Prostate gland (tissue), 2 donors: ENCODE results near the gene SLC35F4. TPM values are rescaled to one million over a fixed set of nuclear protein-coding genes. Genes with fewer than 3 reads are reported as not detected.

Experiments used
- DNase-seq: peaks from one replicate; pipeline ENCODE4 v3.0.0-alpha.2; 2019; ENCODE audit warnings: low spot score
- H3K27ac ChIP-seq, 2 donors: fragments of 200-600 bp; sonication (generic); 2 replicates each; pipeline ENCODE4 v1.5.1; 2017 to 2019
- H3K27me3 ChIP-seq: fragments of 200-600 bp; sonication (generic); replicated peaks from 2 replicates; pipeline ENCODE4 v1.5.1; 2019; ENCODE audit not compliant: insufficient read depth
- H3K36me3 ChIP-seq, 2 donors: fragments of 200-600 bp; sonication (generic); 1 replicate in 1 of 2; 2 replicates in 1 of 2; pipeline versions ENCODE4 v1.5.1 to v1.8.1; 2017 to 2019
- H3K4me1 ChIP-seq: fragments of 200-600 bp; sonication (generic); replicated peaks from 2 replicates; pipeline ENCODE4 v1.5.1; 2019
- H3K4me3 ChIP-seq, 2 donors: fragments of 200-600 bp; sonication (generic); 2 replicates each; pipeline ENCODE4 v1.5.1; 2017 to 2019
- H3K9me3 ChIP-seq: fragments of 200-600 bp; sonication (generic); 2 replicates; pipeline ENCODE4 v1.5.1; 2017
- CTCF ChIP-seq, 4 experiments: fragments of 200-600 bp in 2 of 4; fragments of 450-650 bp in 2 of 4; sonication (generic) in 2 of 4; IDR thresholded peaks; 1 replicate in 3 of 4; 2 replicates in 1 of 4; pipeline ENCODE4 v1.5.1; 2016 to 2019; ENCODE audit warnings: antibody characterized with exemption in 4 of 4, mild to moderate bottlenecking in 2 of 4, moderate library complexity in 2 of 4
- POLR2A ChIP-seq: fragments of 450-650 bp; IDR thresholded peaks from one replicate; pipeline ENCODE4 v1.6.1; 2016; ENCODE audit warnings: antibody characterized with exemption, mild to moderate bottlenecking
- POLR2AphosphoS5 ChIP-seq: sonication (generic); formaldehyde crosslinking; IDR thresholded peaks from one replicate; pipeline ENCODE4 v1.6.1; 2017; ENCODE audit warnings: antibody characterized with exemption
- WGBS: methylation state at CpG from one replicate; pipeline ENCODE4 v1.1.5; 2018; 5-methylcytosine and 5-hydroxymethylcytosine counted together
- intact Hi-C: fragments of 100-400 bp; cut with DNase I; formaldehyde crosslinking; loops from one replicate; pipeline ENCODE4 v1.14.2; 2022
- total RNA-seq, 2 donors: library from RNA; depleted of rRNA; stranded (reverse); fragments of >200 nt; gene quantifications; one replicate each; pipeline ENCODE4 v1.1.0, GENCODE V29; 2016

Gene SLC35F4
- total RNA-seq, 2 donors from 2014 or later: 2.4 to 2.9 TPM

DNA sequence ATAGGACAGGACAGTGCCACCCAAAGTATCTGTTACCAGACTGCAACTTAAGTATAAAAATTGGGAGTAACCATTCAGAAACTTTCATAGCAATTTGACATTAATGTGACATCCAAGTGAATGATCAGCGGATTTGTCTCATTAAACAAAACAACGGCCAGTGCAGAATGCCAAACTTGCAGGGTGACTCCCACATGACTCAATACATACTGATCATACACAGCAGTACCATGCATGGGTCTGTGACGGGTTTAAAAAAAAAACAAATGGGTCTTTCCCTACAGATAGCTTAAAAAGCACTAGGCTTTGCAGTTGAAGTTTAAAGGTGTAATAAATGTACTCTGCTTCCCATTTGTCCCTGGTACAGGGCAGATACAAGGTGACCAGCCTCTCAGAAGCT, 116.6 kb downstream of the SLC35F4 start:
- no peak overlapping the region for H3K27ac ChIP-seq

DNA sequence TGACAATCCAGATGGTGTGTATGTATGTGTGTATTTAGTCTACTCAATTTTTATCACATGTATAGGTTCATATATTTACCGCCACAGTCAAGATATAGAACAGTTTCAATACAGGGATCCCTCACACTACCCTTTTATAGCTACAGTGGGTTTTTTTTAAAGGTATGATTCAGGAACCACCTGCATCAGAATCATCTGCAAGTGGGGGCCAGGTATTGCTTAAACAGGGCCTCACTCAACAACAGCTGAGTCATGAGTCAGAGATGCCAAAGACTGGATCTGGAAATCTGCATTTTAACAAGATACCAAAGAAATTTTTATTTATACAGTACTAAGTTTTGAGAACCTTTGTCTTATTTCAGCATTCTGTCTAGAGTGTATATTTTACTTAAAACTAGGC, 117.6 kb downstream of the SLC35F4 start:
- Histone ChIP-seq H3K9me3 (no peaks in the 10 kb centered on the region), H3K27ac (no peak overlapping the region), H3K27me3 (no peaks in the 10 kb centered on the region), H3K36me3 (no peaks in the 10 kb centered on the region), H3K4me3 (no peak overlapping the region), H3K4me1 (no peaks in the 10 kb centered on the region)
- 100% methylated on average over 1 of the region's 1 CpG for WGBS
- TF ChIP-seq CTCF (IDR thresholded peaks at IDR 0.05): no peak
- no peak for TF ChIP-seq POLR2AphosphoS5
- no peak for TF ChIP-seq POLR2A
- DNase-seq: no peak
- intact Hi-C loops: no loop called here

More for the DNA sequence above, 116.6 kb downstream of the SLC35F4 start:
- Histone ChIP-seq H3K36me3 (no peaks in the 10 kb centered on the region), H3K4me3 (no peak overlapping the region), H3K9me3 (no peaks in the 10 kb centered on the region), H3K27me3 (no peaks in the 10 kb centered on the region), H3K4me1 (no peaks in the 10 kb centered on the region)
- DNase-seq: no peak
- TF ChIP-seq POLR2A: no peak
- no peak for TF ChIP-seq CTCF (IDR thresholded peaks at IDR 0.05)
- TF ChIP-seq POLR2AphosphoS5: no peak
- WGBS: 45% methylated on average over 3 of the region's 3 CpGs
- intact Hi-C loops: no loop called here

DNA sequence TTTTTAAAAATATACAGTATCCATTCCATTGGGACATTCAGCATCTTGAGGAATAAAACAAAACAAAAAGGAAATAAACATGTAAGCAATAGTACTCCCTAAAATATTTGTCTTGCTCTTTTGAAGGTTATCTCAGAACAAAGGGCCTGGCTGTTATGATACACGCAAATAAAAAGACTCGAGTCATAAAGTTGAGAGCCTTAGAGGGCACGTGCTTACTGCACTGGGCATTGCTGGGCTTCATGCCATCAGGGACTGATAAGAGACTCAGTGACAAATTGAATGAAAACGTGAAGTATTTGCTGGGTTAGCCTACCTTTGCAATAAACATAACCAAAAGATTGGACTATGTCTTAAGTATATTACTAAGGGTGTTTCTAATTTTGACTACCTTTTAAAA, 118.9 kb downstream of the SLC35F4 start:
- no peak for DNase-seq
- no peak overlapping the region for H3K27ac ChIP-seq

DNA sequence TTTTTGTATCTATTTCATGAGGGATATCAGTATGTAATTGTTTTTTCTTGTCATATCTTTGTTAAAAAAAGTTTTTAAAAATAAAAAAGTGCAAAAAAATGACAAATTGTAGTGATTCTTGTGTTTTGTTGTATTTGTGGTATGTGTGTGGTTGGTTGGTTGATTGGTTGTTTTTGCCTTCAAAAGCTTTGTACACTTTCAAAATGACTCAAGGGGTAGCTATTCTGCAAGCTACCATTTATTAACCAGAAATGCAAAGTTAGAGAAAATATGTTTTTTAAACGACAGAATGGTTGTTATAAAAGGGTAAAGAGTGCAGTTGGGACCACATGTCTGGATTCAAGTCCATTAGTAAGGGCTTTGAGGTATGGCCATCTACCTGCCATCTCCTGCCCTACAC, 119.3 kb downstream of the SLC35F4 start:
- Histone ChIP-seq H3K36me3 (no peaks in the 10 kb centered on the region), H3K27ac (no peak overlapping the region), H3K4me3 (no peak overlapping the region), H3K9me3 (no peaks in the 10 kb centered on the region), H3K27me3 (no peaks in the 10 kb centered on the region), H3K4me1 (no peaks in the 10 kb centered on the region)
- 63% methylated on average over 1 of the region's 1 CpG for WGBS
- no peak for DNase-seq
- intact Hi-C loops: no loop called here
- no peak for TF ChIP-seq POLR2A
- TF ChIP-seq POLR2AphosphoS5: no peak
- TF ChIP-seq CTCF (IDR thresholded peaks at IDR 0.05): no peak

More for the DNA sequence above, 118.9 kb downstream of the SLC35F4 start:
- no peaks in the 10 kb centered on the region for H3K4me1 ChIP-seq
- no peaks in the 10 kb centered on the region for H3K36me3 ChIP-seq
- intact Hi-C loops: no loop called here
- TF ChIP-seq CTCF (IDR thresholded peaks at IDR 0.05) (no peak), POLR2A (no peak), POLR2AphosphoS5 (no peak)
- WGBS: 30% methylated on average over 4 of the region's 4 CpGs
- H3K4me3 ChIP-seq: no peak overlapping the region
- no peaks in the 10 kb centered on the region for H3K27me3 ChIP-seq
- H3K9me3 ChIP-seq: no peaks in the 10 kb centered on the region

- Histone ChIP-seq H3K4me3 (no peak overlapping the region), H3K36me3 (no peaks in the 10 kb centered on the region), H3K9me3 (no peaks in the 10 kb centered on the region), H3K27ac (no peak overlapping the region), H3K27me3 (no peaks in the 10 kb centered on the region), H3K4me1 (no peaks in the 10 kb centered on the region)
- WGBS: 50% methylated on average over 2 of the region's 2 CpGs
- DNase-seq: no peak
- TF ChIP-seq POLR2AphosphoS5: no peak
- TF ChIP-seq POLR2A: no peak
- TF ChIP-seq CTCF (IDR thresholded peaks at IDR 0.05): no peak
- intact Hi-C loops: no loop called here
Measured at GRCh38 chr14:57739516-57739915, 126.4 kb downstream of the SLC35F4 start.
